ENCODE results near the gene MTIF2.
"Not testable (repeated sequence)": the region's sequence is repeated elsewhere in the genome, so short reads cannot be mapped to it uniquely, and the experiment has no call there.

The MTIF2 gene

DNA sequence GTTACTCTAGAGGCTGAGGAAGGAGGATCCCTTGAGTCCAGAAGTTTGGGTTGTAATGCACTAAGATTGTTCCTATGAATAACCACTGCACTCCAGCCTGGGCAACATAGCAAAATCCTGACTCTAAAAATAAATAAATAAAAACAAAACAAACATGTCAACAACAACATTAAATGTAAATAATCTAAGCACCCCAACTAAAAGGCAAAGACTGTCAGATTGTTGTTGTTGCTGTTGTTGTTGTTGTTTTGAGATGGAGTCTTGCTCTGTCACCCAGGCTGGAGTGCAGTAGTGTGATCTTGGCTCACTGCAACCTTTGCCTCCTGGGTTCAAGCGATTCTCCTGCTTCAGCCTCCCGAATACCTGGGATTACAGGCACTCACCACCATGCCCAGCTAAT is 77.1 kb downstream of the MTIF2 start:
- not testable (repeated sequence) for DNase-seq (ENCODE audit: low read depth)

DNA sequence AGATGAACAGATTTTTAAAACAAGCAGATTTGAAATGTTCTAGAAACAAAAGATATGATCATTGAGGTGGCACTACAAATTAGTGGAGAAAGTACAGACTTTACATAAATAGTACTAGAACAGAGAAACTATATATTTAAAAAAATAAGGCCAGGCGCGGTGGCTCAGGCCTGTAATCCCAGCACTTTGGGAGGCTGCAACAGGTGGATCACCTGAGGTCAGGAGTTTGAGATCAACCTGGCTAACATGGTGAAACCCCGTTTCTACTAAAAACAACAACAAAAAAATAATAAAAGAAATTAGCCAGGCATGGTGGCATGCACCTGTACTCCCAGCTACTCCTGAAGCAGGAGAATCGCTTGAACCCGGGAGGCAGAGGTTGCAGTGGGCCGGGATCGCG is 82.2 kb downstream of the MTIF2 start:
- not testable (repeated sequence) for DNase-seq (ENCODE audit: low read depth)
